Ishikawa (cell line): Measurements from ENCODE around the gene MID1.

Experiments used
- EP300 ChIP-seq: IDR thresholded peaks from 2 replicates; pipeline ENCODE4 v1.6.1; 2012; ENCODE audit warnings: borderline replicate concordance
- REST ChIP-seq: IDR thresholded peaks from 2 replicates; pipeline ENCODE4 v1.6.1; 2012; ENCODE audit warnings: low read depth, mild to moderate bottlenecking
- TCF12 ChIP-seq: IDR thresholded peaks from 2 replicates; pipeline ENCODE4 v1.6.1; 2012; ENCODE audit warnings: low read depth

GRCh38 chrX:10653302-10653701 is 32.9 kb upstream of the MID1 start:
- TF ChIP-seq TCF12, result no peak
- TF ChIP-seq EP300, result no peak
- TF ChIP-seq REST, result no peak
